ENCODE measurements around the gene ZNF319. TPM values are rescaled to one million over a fixed set of nuclear protein-coding genes. Genes with fewer than 3 reads are reported as not detected.

ZNF319 gene
- total and polyA plus RNA-seq, 2 of the 8 experiments (the other 6 are each of a cell fraction or from before 2014, with no cell fraction given): 3.3 to 5.5 TPM

DNA sequence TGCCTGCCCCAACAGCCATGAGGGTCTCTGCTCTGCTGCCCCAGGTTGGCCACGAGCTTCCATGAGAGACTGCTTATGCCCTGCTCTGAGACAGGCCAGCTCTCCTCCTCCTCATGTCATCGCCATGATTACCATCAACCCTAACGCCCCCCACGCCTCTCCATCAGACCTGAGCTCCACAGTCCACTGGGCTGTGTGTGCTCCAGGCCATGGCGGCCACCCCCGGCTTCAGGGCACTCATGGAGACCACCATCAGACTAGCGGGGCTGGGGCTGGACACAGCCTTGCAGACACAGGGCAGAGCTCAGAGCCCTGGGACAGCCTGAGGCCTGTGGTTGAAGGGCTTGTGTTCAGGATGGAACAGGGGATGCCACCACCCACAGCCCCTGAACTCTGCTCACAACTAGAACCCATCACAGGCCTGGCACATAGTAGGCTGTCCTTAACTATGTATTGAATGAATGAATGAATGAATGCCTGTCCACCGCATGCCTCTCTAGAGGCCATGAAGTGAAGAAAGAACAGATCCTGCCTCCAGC is 44.1 kb downstream of the ZNF319 start (continued):
- TF ChIP-seq CBX8 (IDR thresholded peaks at IDR 0.05; ENCODE audit: borderline replicate concordance, low read depth, low read length) (no peak), RAD21 (IDR thresholded peaks at IDR 0.05 in 1 of 2, conservative IDR thresholded peaks at IDR 0.05 in 1 of 2; ENCODE audit: low read depth in 2 of 2, low read length in 2 of 2) (no peak), TEAD4 (IDR thresholded peaks at IDR 0.05; ENCODE audit: low read depth, low read length) (no peak), EGR1 (IDR thresholded peaks at IDR 0.05; ENCODE audit: borderline replicate concordance, low read depth, low read length) (no peak), CEBPB (IDR thresholded peaks at IDR 0.05; ENCODE audit: low read depth, low read length) (no peak), CHD1 (IDR thresholded peaks at IDR 0.05; ENCODE audit: low read depth, low read length) (no peak), SAP30 (IDR thresholded peaks at IDR 0.05; ENCODE audit: insufficient read depth, insufficient replicate concordance, low read length) (no peak), ATF3 (IDR thresholded peaks at IDR 0.05; ENCODE audit: insufficient read depth, low read depth, low read length) (no peak), FOSL1 (IDR thresholded peaks at IDR 0.05; ENCODE audit: insufficient read depth, low read depth, low read length) (no peak)
